A673 (cell line): ENCODE results near the gene ATP5ME. TPM values are rescaled to one million over a fixed set of nuclear protein-coding genes. Genes with fewer than 3 reads are reported as not detected.
"Not testable (repeated sequence)": the region's sequence is repeated elsewhere in the genome, so short reads cannot be mapped to it uniquely, and the experiment has no call there.

ENCODE experiments used
- BruUV-seq: library from RNA; stranded (reverse); fragments of 400-500 nt; replicated peaks from 2 replicates; lab custom pipeline; 2021; lab: Mats Ljungman, UMichigan
- CTCF ChIA-PET: fragments of 300-600 bp; sonication (Branson Sonifier 250); formaldehyde crosslinking; loops from one replicate; lab custom pipeline; 2022; ENCODE audit warnings: antibody characterized with exemption; lab: Charles Lee
- POLR2A ChIA-PET: fragments of 300-600 bp; sonication (Branson Sonifier 250); formaldehyde crosslinking; loops from one replicate; lab custom pipeline; 2022; ENCODE audit warnings: antibody characterized with exemption; ENCODE audit not compliant: low non-redundant PET; lab: Charles Lee
- DNase-seq: peaks from one replicate; pipeline ENCODE4 v3.0.0-alpha.2; 2015; ENCODE audit warnings: low spot score
- H3K27ac ChIP-seq: fragments of 200-600 bp; sonication (generic); 2 replicates; pipeline ENCODE4 v1.5.1; 2016; ENCODE audit warnings: mixed run types, low read depth, mild to moderate bottlenecking, mixed read lengths, antibody characterized with exemption, low read length; ENCODE audit not compliant: poor library complexity, severe bottlenecking
- H3K27me3 ChIP-seq: fragments of 200-600 bp; sonication (generic); replicated peaks from 2 replicates; pipeline ENCODE4 v1.6.1; 2017; ENCODE audit warnings: mixed run types, low read depth, mild to moderate bottlenecking, mixed read lengths, antibody characterized with exemption, low read length; ENCODE audit not compliant: insufficient read depth, poor library complexity
- H3K36me3 ChIP-seq: fragments of 200-600 bp; sonication (generic); 2 replicates; pipeline ENCODE4 v1.6.1; 2016; ENCODE audit warnings: mixed run types, mild to moderate bottlenecking, mixed read lengths, antibody characterized with exemption, low read length; ENCODE audit not compliant: insufficient read depth, poor library complexity, severe bottlenecking
- H3K4me1 ChIP-seq: fragments of 200-600 bp; sonication (generic); 2 replicates; pipeline ENCODE4 v1.6.1; 2017; ENCODE audit warnings: mixed run types, mild to moderate bottlenecking, mixed read lengths, antibody characterized with exemption, low read length; ENCODE audit not compliant: insufficient read depth, poor library complexity, severe bottlenecking
- H3K4me3 ChIP-seq: fragments of 200-600 bp; sonication (generic); 2 replicates; pipeline ENCODE4 v1.5.1; 2016; ENCODE audit warnings: low read depth, mixed run types, mild to moderate bottlenecking, mixed read lengths, low read length; ENCODE audit not compliant: poor library complexity, severe bottlenecking
- H3K9me3 ChIP-seq: fragments of 200-600 bp; sonication (generic); 2 replicates; pipeline ENCODE4 v1.6.1; 2016; ENCODE audit warnings: mixed run types, low read depth, mild to moderate bottlenecking, mixed read lengths, antibody characterized with exemption, low read length; ENCODE audit not compliant: poor library complexity, severe bottlenecking
- CTCF ChIP-seq: fragments of 300-800, 200-600 bp; sonication (generic); conservative IDR thresholded peaks from 2 replicates; pipeline ENCODE4 v1.5.1; 2017; ENCODE audit warnings: low read depth, mild to moderate bottlenecking, antibody characterized with exemption, low read length, moderate library complexity, mixed read lengths
- EZH2 ChIP-seq: fragments of 200-600 bp; sonication (generic); IDR thresholded peaks from 2 replicates; pipeline ENCODE4 v1.6.1; 2017; ENCODE audit warnings: borderline replicate concordance, low read depth, mild to moderate bottlenecking, mixed read lengths, antibody characterized with exemption, low read length; ENCODE audit not compliant: poor library complexity, severe bottlenecking
- intact Hi-C: fragments of 100-400 bp; cut with micrococcal nuclease; formaldehyde crosslinking; loops from one replicate; pipeline ENCODE4 v1.10.0; 2022; ENCODE audit not compliant: unreplicated experiment
- total RNA-seq: library from RNA; stranded (reverse); gene quantifications from 2 replicates; pipeline ENCODE4 v1.2.3, GENCODE V29; 2021

The ATP5ME gene
- total RNA-seq, 1 experiment from 2014 or later, result 383 TPM

- H3K4me3 ChIP-seq, result peak overlapping the region; percentile 98
- POLR2A ChIA-PET, result no interaction called here
- peak overlapping the region; percentile 98 for H3K27ac ChIP-seq
These were observed 1.2 kb upstream of the ATP5ME start for GRCh38 chr4:675036-675882.

GRCh38 chr4:673349-674091 lies 556 bp downstream of the ATP5ME start:
- DNase-seq, result no peak
- H3K4me3 ChIP-seq, result peak overlapping the region; percentile 98
- no peak for TF ChIP-seq EZH2
- TF ChIP-seq CTCF, result no peak
- intact Hi-C loops, result no loop called here
- peaks cover 22% of the 10 kb centered on the region for H3K36me3 ChIP-seq
- no TSS peak for BruUV-seq
- peaks cover 14% of the 10 kb centered on the region for H3K4me1 ChIP-seq
- no peaks in the 10 kb centered on the region for H3K9me3 ChIP-seq
- POLR2A ChIA-PET, result no interaction called here
- peak overlapping the region; percentile 75 for H3K27ac ChIP-seq
- no peaks in the 10 kb centered on the region for H3K27me3 ChIP-seq
- CTCF ChIA-PET, result interaction anchor here (0.5 to 1.6 kb wide), 4 partner anchors 11 to 111 kb away, joined by 3 to 6 read pairs (median 4); no protein-coding TSS in a partner anchor

More at GRCh38 chr4:675036-675882, 1.2 kb upstream of the ATP5ME start:
- Histone ChIP-seq H3K27me3 (no peaks in the 10 kb centered on the region), H3K9me3 (no peaks in the 10 kb centered on the region), H3K36me3 (peaks cover 22% of the 10 kb centered on the region), H3K4me1 (peaks cover 14% of the 10 kb centered on the region)
- no peak for DNase-seq
- no TSS peak for BruUV-seq
- intact Hi-C loops, result no loop called here
- TF ChIP-seq CTCF, result no peak
- no peak for TF ChIP-seq EZH2
- CTCF ChIA-PET, result no interaction called here

GRCh38 chr4:671769-672168 lies 2.3 kb downstream of the ATP5ME start:
- Histone ChIP-seq H3K27ac (no peak overlapping the region), H3K36me3 (peaks cover 22% of the 10 kb centered on the region), H3K4me3 (no peak overlapping the region), H3K27me3 (no peaks in the 10 kb centered on the region), H3K9me3 (no peaks in the 10 kb centered on the region), H3K4me1 (peaks cover 14% of the 10 kb centered on the region)
- DNase-seq, result no peak
- no peak for TF ChIP-seq EZH2
- no peak for TF ChIP-seq CTCF
- intact Hi-C loops, result no loop called here
- ChIA-PET CTCF (no interaction called here), POLR2A (no interaction called here)
- no TSS peak for BruUV-seq

- DNase-seq, H3K4me1 ChIP-seq, POLR2A ChIA-PET, H3K27ac ChIP-seq, H3K27me3 ChIP-seq, H3K9me3 ChIP-seq, intact Hi-C loops, CTCF ChIA-PET, H3K4me3 ChIP-seq, BruUV-seq: not testable (repeated sequence)
- H3K36me3 ChIP-seq, result peaks cover 22% of the 10 kb centered on the region
These were observed 4.1 kb downstream of the ATP5ME start for GRCh38 chr4:669806-670559.
